HepG2 (cell line): ENCODE results near the gene ZNF513. TPM values are rescaled to one million over a fixed set of nuclear protein-coding genes. Genes with fewer than 3 reads are reported as not detected.

ENCODE experiments used
- ATAC-seq: fragments of 200-7000 bp; cut with Tn5 transposase; 3 replicates; pipeline ENCODE4 v1.9.1; 2020; ENCODE audit warnings: mild to moderate bottlenecking, moderate library complexity
- BruUV-seq: library from RNA; stranded (reverse); fragments of 400-500 nt; replicated peaks from 2 replicates; lab custom pipeline; 2021; lab: Mats Ljungman, UMichigan
- CTCF ChIA-PET: fragments of 300-600 bp; formaldehyde crosslinking; extraction: SDS; loops from one replicate; lab custom pipeline; 2021; ENCODE audit warnings: low total read pairs, inconsistent platforms, low intra/inter-chr PET ratio; lab: Yijun Ruan, JAX
- POLR2A ChIA-PET: fragments of 350-600 bp; sonication (Branson Sonifier 250); formaldehyde crosslinking; loops from one replicate; lab custom pipeline; 2020; ENCODE audit warnings: antibody characterized with exemption, inconsistent platforms; lab: Yijun Ruan, JAX
- DNase-seq: peaks from one replicate; pipeline ENCODE4 v3.0.0-alpha.2; 2015; ENCODE audit warnings: low spot score
- FAIRE-seq: peaks from 3 replicates; lab custom pipeline; 2011; peaks lifted over from hg19 to GRCh38; lab: Jason Lieb, UNC
- H2AFZ ChIP-seq: one replicate; pipeline ENCODE4 v1.6.1; 2011; ENCODE audit warnings: low read length, inconsistent platforms
- H3K27ac ChIP-seq: fragments of 300-600 bp; 3 replicates; pipeline ENCODE4 v1.8.0; 2011; ENCODE audit warnings: mixed run types, mild to moderate bottlenecking, mixed read lengths, low read length, inconsistent platforms; ENCODE audit not compliant: insufficient read depth; ENCODE audit errors: extremely low read length
- H3K27me3 ChIP-seq, 2 experiments: fragments of 200-600 bp in 1 of 2; 2 replicates in 1 of 2; 3 replicates in 1 of 2; pipeline versions ENCODE4 v1.6.0 to v1.8.0; 2011; ENCODE audit warnings: low read length in 2 of 2, mild to moderate bottlenecking in 2 of 2, moderate library complexity in 2 of 2, inconsistent platforms in 1 of 2; ENCODE audit not compliant: insufficient read depth in 2 of 2, control insufficient read depth in 1 of 2
- H3K36me3 ChIP-seq, 2 experiments: fragments of 200-600 bp in 1 of 2; replicated peaks in 1 of 2; 2 replicates in 1 of 2; 3 replicates in 1 of 2; pipeline versions ENCODE4 v1.5.1 to v1.8.0; 2011; ENCODE audit warnings: low read length in 2 of 2, inconsistent platforms in 1 of 2; ENCODE audit not compliant: insufficient read depth in 2 of 2, control insufficient read depth in 1 of 2
- H3K4me1 ChIP-seq: 2 replicates; pipeline ENCODE4 v1.5.1; 2012; ENCODE audit warnings: low read length, inconsistent platforms; ENCODE audit not compliant: insufficient read depth
- H3K4me2 ChIP-seq: 2 replicates; pipeline ENCODE4 v1.6.0; 2011; ENCODE audit warnings: low read depth, low read length, inconsistent platforms
- H3K4me3 ChIP-seq, 3 experiments: fragments of 200-600 bp in 1 of 3; sonication (generic), shearing (Covaris generic) in 1 of 3; replicated peaks in 1 of 3; 2 replicates each; pipeline ENCODE4 v1.5.1; 2011 to 2016; ENCODE audit warnings: low read length in 3 of 3, inconsistent platforms in 2 of 3, low read depth in 2 of 3, mild to moderate bottlenecking in 2 of 3, control low read depth in 1 of 3, mixed read lengths in 1 of 3; ENCODE audit not compliant: insufficient read depth in 1 of 3
- H3K79me2 ChIP-seq: one replicate; pipeline ENCODE4 v1.6.1; 2011; ENCODE audit warnings: low read length, inconsistent platforms; ENCODE audit not compliant: insufficient read depth
- H3K9ac ChIP-seq: 2 replicates; pipeline ENCODE4 v1.6.0; 2011; ENCODE audit warnings: mild to moderate bottlenecking, low read depth, low read length, inconsistent platforms; ENCODE audit not compliant: insufficient read depth
- H3K9me3 ChIP-seq: 2 replicates; pipeline ENCODE4 v1.5.1; 2012; ENCODE audit warnings: mild to moderate bottlenecking, low read length
- H4K20me1 ChIP-seq: 2 replicates; pipeline ENCODE4 v1.6.0; 2011; ENCODE audit warnings: inconsistent platforms, mild to moderate bottlenecking, low read length, moderate library complexity; ENCODE audit not compliant: insufficient read depth
- FOXJ3 ChIP-seq: sonication (generic); formaldehyde crosslinking; IDR thresholded peaks from 2 replicates; pipeline ENCODE4 v1.4.0; 2020; ENCODE audit warnings: missing genetic modification reagents, mild to moderate bottlenecking, borderline replicate concordance
- KDM1A ChIP-seq: IDR thresholded peaks from 2 replicates; pipeline ENCODE4 v1.6.1; 2016; ENCODE audit warnings: missing compliant biosample characterization
- MAFF ChIP-seq: IDR thresholded peaks from 2 replicates; pipeline ENCODE4 v1.6.1; 2011; ENCODE audit warnings: low read depth, low read length, improper control_type of control experiment
- MAFK ChIP-seq, 2 experiments: IDR thresholded peaks in 1 of 2; conservative IDR thresholded peaks in 1 of 2; 2 replicates each; pipeline ENCODE4 v1.6.1; 2011; ENCODE audit warnings: improper control_type of control experiment in 2 of 2, low read length in 2 of 2
- POLR2A ChIP-seq, 2 experiments: IDR thresholded peaks; 2 replicates each; pipeline ENCODE4 v1.6.1; 2011; ENCODE audit warnings: low read depth in 2 of 2, low read length in 2 of 2, mild to moderate bottlenecking in 1 of 2, moderate library complexity in 1 of 2; ENCODE audit not compliant: insufficient read depth in 1 of 2
- ZNF576 ChIP-seq: sonication (generic); formaldehyde crosslinking; IDR thresholded peaks from 2 replicates; pipeline ENCODE4 v1.4.0; 2020; ENCODE audit warnings: mild to moderate bottlenecking, missing genetic modification reagents
- ZSCAN25 ChIP-seq: sonication (generic); formaldehyde crosslinking; IDR thresholded peaks from 2 replicates; pipeline ENCODE4 v1.8.0; 2022; ENCODE audit warnings: mild to moderate bottlenecking, missing genetic modification reagents
- WGBS: methylation state at CpG from one replicate; pipeline ENCODE4 v1.1.6; 2017; ENCODE audit warnings: low lambda C conversion rate; 5-methylcytosine and 5-hydroxymethylcytosine counted together
- in situ Hi-C: cut with HindIII; loops from 2 replicates; pipeline ENCODE4 v1.10.0; 2017; ENCODE audit warnings: low pct_unique_long_range_greater_than_20kb; ENCODE audit not compliant: extremely low pct_ligation_motif_present
- intact Hi-C: fragments of 100-400 bp; cut with micrococcal nuclease; formaldehyde crosslinking; loops from one replicate; pipeline ENCODE4 v1.10.0; 2022; ENCODE audit not compliant: unreplicated experiment
- polyA plus RNA-seq, 8 experiments: library from polyadenylated mRNA; depleted of rRNA in 3 of 8; stranded (reverse) in 7 of 8; unstranded in 1 of 8; fragments of >200 nt; fragmentation: Illumina TruSeq in 4 of 8; extraction: Trizol in 4 of 8; gene quantifications; 2 replicates each; pipeline versions ENCODE4 v1.2.1 to v1.2.3, GENCODE V29; 2011 to 2016; ENCODE audit warnings: low read depth in 4 of 8, missing spikeins in 1 of 8, mixed read lengths in 1 of 8; ENCODE audit not compliant: insufficient read depth in 1 of 8
- total RNA-seq, 5 experiments: library from RNA; depleted of rRNA; stranded (reverse); fragments of >200 nt; fragmentation: Illumina TruSeq; extraction: Trizol; gene quantifications; 2 replicates each; pipeline ENCODE4 v1.2.3, GENCODE V29; 2016; ENCODE audit warnings: low read depth in 1 of 5

Gene ZNF513
- total and polyA plus RNA-seq, 2 of the 13 experiments (the other 11 are each of a cell fraction or from before 2014, with no cell fraction given): 4.9 to 6.3 TPM

GRCh38 chr2:27381577-27382181 lies 1.1 kb upstream of the ZNF513 start:
- WGBS: 96% methylated on average over 10 of the region's 10 CpGs
- no peak for FAIRE-seq
- no peak for ATAC-seq
- in situ Hi-C loops (no loop called here), intact Hi-C loops (no loop called here)
- Histone ChIP-seq H3K27ac (peak overlapping the region; percentile 61), H3K4me1 (peaks cover 26% of the 10 kb centered on the region), H3K4me2 (no peak overlapping the region), H2AFZ (no peak overlapping the region), H3K9ac (no peak overlapping the region), H3K4me3 (no peak overlapping the region), H3K27me3 (no peaks in the 10 kb centered on the region), H4K20me1 (peaks cover 3% of the 10 kb centered on the region; the same call in 1 of the 2 replicates), H3K79me2 (peaks cover 3% of the 10 kb centered on the region), H3K9me3 (no peaks in the 10 kb centered on the region), H3K36me3 (peaks cover 39 to 69% of the 10 kb centered on the region in 2 experiments)
- CTCF ChIA-PET: no interaction called here
- BruUV-seq: TSS peak; percentile 71
- POLR2A ChIA-PET: interaction anchor here (3.9 kb wide), 1 partner anchor 11 kb away, joined by 38 read pairs; the partner anchor contains the start of genes EIF2B4 and SNX17
- TF ChIP-seq ZNF576 (0 out of 2 replicates have a peak, but pooled peaks have one; percentile 46), MAFK (conservative IDR thresholded peaks at IDR 0.05 in 1 of 2, IDR thresholded peaks at IDR 0.05 in 1 of 2; ENCODE audit: low read length in 2 of 2) (peak in 1 of 2 experiments; percentile 80; a peak in 3 of 4 replicates), POLR2A (IDR thresholded peaks at IDR 0.05; ENCODE audit: insufficient read depth in 1 of 2, low read depth in 2 of 2, low read length in 2 of 2) (peak in 1 of 2 experiments; percentile 41; a peak in 3 of 4 replicates), MAFF (peak; percentile 64; the same call in 1 of the 2 replicates), FOXJ3 (CRISPR knock-in tag) (no peak), KDM1A (CRISPR knock-in tag) (no peak), ZSCAN25 (0 out of 2 replicates have a peak, but pooled peaks have one; percentile 3)
- no peak for DNase-seq
